Trophoblast cell (in vitro differentiated cells and primary cell): ENCODE measurements around the gene SKP2.

Source experiments
- DNase-seq, 2 donors: peaks; one replicate each; pipeline ENCODE4 v3.0.0-alpha.2; 2016
- H2AFZ ChIP-seq: 2 replicates; pipeline ENCODE4 v1.6.1; 2013; ENCODE audit warnings: low read length, moderate library complexity, mild to moderate bottlenecking; ENCODE audit not compliant: insufficient read depth, poor library complexity
- H2AK5ac ChIP-seq: 2 replicates; pipeline ENCODE4 v1.6.1; 2013; ENCODE audit warnings: mild to moderate bottlenecking, low read length
- H2BK120ac ChIP-seq: 2 replicates; pipeline ENCODE4 v1.6.1; 2013; ENCODE audit warnings: low read length, mild to moderate bottlenecking, moderate library complexity; ENCODE audit not compliant: insufficient read depth, poor library complexity
- H2BK12ac ChIP-seq: 2 replicates; pipeline ENCODE4 v1.6.1; 2013; ENCODE audit warnings: mild to moderate bottlenecking, low read length, moderate library complexity
- H2BK5ac ChIP-seq: 2 replicates; pipeline ENCODE4 v1.6.1; 2013; ENCODE audit warnings: low read length, low read depth, moderate library complexity, mild to moderate bottlenecking; ENCODE audit not compliant: poor library complexity
- H3K14ac ChIP-seq: 2 replicates; pipeline ENCODE4 v1.6.1; 2013; ENCODE audit warnings: mild to moderate bottlenecking, low read length
- H3K18ac ChIP-seq: 2 replicates; pipeline ENCODE4 v1.6.1; 2013; ENCODE audit warnings: mild to moderate bottlenecking, low read length
- H3K23ac ChIP-seq: 2 replicates; pipeline ENCODE4 v1.6.1; 2013; ENCODE audit warnings: low read length
- H3K27ac ChIP-seq: 2 replicates; pipeline ENCODE4 v1.5.1; 2013; ENCODE audit warnings: low read depth, mild to moderate bottlenecking, inconsistent platforms, low read length, moderate library complexity
- H3K27me3 ChIP-seq: 2 replicates; pipeline ENCODE4 v1.6.1; 2013; ENCODE audit warnings: inconsistent platforms, mild to moderate bottlenecking, low read length, moderate library complexity; ENCODE audit not compliant: insufficient read depth
- H3K36me3 ChIP-seq, 2 experiments: 1 replicate in 1 of 2; 2 replicates in 1 of 2; pipeline ENCODE4 v1.6.1; 2013; ENCODE audit warnings: low read length in 2 of 2, mild to moderate bottlenecking in 2 of 2, moderate library complexity in 1 of 2; ENCODE audit not compliant: insufficient read depth in 2 of 2, control insufficient read depth in 1 of 2
- H3K4ac ChIP-seq: 2 replicates; pipeline ENCODE4 v1.6.1; 2013; ENCODE audit warnings: low read depth, mild to moderate bottlenecking, low read length, moderate library complexity
- H3K4me1 ChIP-seq, 2 experiments: 1 replicate in 1 of 2; 2 replicates in 1 of 2; pipeline ENCODE4 v1.6.1; 2013; ENCODE audit warnings: low read length in 2 of 2, mild to moderate bottlenecking in 2 of 2, moderate library complexity in 1 of 2; ENCODE audit not compliant: insufficient read depth in 2 of 2, control insufficient read depth in 1 of 2
- H3K4me2 ChIP-seq: 2 replicates; pipeline ENCODE4 v1.6.1; 2013; ENCODE audit warnings: inconsistent platforms, mild to moderate bottlenecking, low read length, moderate library complexity
- H3K4me3 ChIP-seq: 2 replicates; pipeline ENCODE4 v1.5.1; 2013; ENCODE audit warnings: mild to moderate bottlenecking, low read depth, low read length, inconsistent platforms
- H3K79me1 ChIP-seq: one replicate; pipeline ENCODE4 v1.6.1; 2013; ENCODE audit warnings: low read length
- H3K79me2 ChIP-seq: 2 replicates; pipeline ENCODE4 v1.6.1; 2013; ENCODE audit warnings: low read length, mild to moderate bottlenecking; ENCODE audit not compliant: control insufficient read depth, insufficient read depth, poor library complexity
- H3K9ac ChIP-seq: 2 replicates; pipeline ENCODE4 v1.6.1; 2013; ENCODE audit warnings: mild to moderate bottlenecking, low read length
- H3K9me3 ChIP-seq: 2 replicates; pipeline ENCODE4 v1.6.1; 2013; ENCODE audit warnings: low read depth, mild to moderate bottlenecking, control low read depth, inconsistent platforms, low read length; ENCODE audit not compliant: insufficient read depth
- H4K12ac ChIP-seq: 2 replicates; pipeline ENCODE4 v1.6.1; 2013; ENCODE audit warnings: low read depth, mild to moderate bottlenecking, low read length, moderate library complexity
- H4K8ac ChIP-seq: 2 replicates; pipeline ENCODE4 v1.6.1; 2013; ENCODE audit warnings: low read depth, mild to moderate bottlenecking, low read length, moderate library complexity
- H4K91ac ChIP-seq: one replicate; pipeline ENCODE4 v1.6.1; 2013; ENCODE audit warnings: low read depth, mild to moderate bottlenecking, low read length, moderate library complexity
- WGBS: extraction: QIAGEN DNeasy Blood & Tissue Kit; methylation state at CpG from one replicate; pipeline ENCODE4 v1.1.7; 2013; ENCODE audit warnings: missing lambda C conversion rate; ENCODE audit not compliant: insufficient read length, insufficient coverage; ENCODE audit errors: extremely low coverage; 5-methylcytosine and 5-hydroxymethylcytosine counted together

Gene SKP2

DNA sequence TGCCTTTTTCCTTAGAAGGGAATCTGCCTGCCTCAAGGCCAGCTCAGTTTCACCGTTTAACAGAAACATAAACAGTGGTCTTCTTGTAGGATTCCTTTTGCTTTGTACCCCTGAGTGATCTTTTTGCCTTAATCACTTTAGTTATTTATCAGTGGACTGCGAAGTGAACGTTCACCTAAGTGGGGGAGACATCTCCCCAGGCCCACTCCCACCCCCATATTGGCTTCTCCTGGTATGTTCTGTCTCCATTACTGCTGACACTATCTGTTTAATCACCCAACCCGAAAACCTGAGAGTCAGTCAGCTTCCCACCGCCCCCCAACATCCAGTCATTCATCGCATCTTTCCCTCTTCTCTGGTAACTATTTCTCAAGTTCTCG is 1.4 kb downstream of the SKP2 start:
- peaks cover 33% of the 10 kb centered on the region for H3K79me1 ChIP-seq
- peak overlapping the region; percentile 29 for H2BK5ac ChIP-seq
- peak overlapping the region; percentile 57 for H3K27ac ChIP-seq
- H3K4me1 ChIP-seq: peaks cover 23 to 33% of the 10 kb centered on the region in 2 experiments
- no CpG with 5 or more reads among the region's 7 CpGs for WGBS
- H3K9ac ChIP-seq: peak overlapping the region; percentile 54
- H3K79me2 ChIP-seq: peaks cover 11% of the 10 kb centered on the region
- H3K9me3 ChIP-seq: no peaks in the 10 kb centered on the region
- no peak overlapping the region for H2AK5ac ChIP-seq
- no peak overlapping the region for H4K8ac ChIP-seq
- no peak overlapping the region for H3K18ac ChIP-seq
- H3K4me3 ChIP-seq: peak overlapping the region; percentile 25
- peak overlapping the region; percentile 36 for H2BK120ac ChIP-seq
- H2AFZ ChIP-seq: no peak overlapping the region
- DNase-seq: no peak
- H3K4ac ChIP-seq: peak overlapping the region; percentile 85
- peaks cover 4 to 7% of the 10 kb centered on the region in 2 experiments for H3K36me3 ChIP-seq
- H3K4me2 ChIP-seq: peak overlapping the region; percentile 73
- peak overlapping the region; percentile 5 for H4K12ac ChIP-seq
- no peak overlapping the region for H3K23ac ChIP-seq
- H3K27me3 ChIP-seq: no peaks in the 10 kb centered on the region
- H2BK12ac ChIP-seq: no peak overlapping the region
- H4K91ac ChIP-seq: peak overlapping the region; percentile 83
- H3K14ac ChIP-seq: peak overlapping the region; percentile 17

DNA sequence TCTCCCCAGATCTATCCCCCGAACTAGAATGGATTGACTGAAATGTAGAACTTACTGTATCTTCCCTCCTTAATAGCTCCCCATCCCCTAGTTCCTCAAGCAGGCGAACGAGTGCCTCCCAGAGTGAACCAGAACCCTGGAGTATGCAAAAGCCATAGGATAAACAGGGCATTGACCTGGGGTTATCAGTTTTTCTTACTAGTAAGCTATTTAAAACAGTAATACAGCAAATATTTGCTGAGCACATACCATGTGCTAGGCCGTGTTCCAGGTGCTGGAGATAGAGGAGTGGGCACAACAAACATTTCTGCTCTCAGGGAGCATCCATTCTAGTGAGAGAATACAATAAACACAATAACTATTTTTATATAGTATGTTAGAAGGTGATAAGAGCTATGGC is 1.8 kb downstream of the SKP2 start:
- no peak overlapping the region for H3K9ac ChIP-seq
- H4K12ac ChIP-seq: peak overlapping the region; percentile 36
- H2AFZ ChIP-seq: no peak overlapping the region
- H3K27me3 ChIP-seq: no peaks in the 10 kb centered on the region
- H2AK5ac ChIP-seq: no peak overlapping the region
- H2BK5ac ChIP-seq: peak overlapping the region; percentile 29
- peak overlapping the region; percentile 36 for H2BK120ac ChIP-seq
- DNase-seq: peak in 1 of 2 donors; percentile 65
- peak overlapping the region; percentile 17 for H3K14ac ChIP-seq
- no peak overlapping the region for H2BK12ac ChIP-seq
- H3K18ac ChIP-seq: no peak overlapping the region
- no peak overlapping the region for H3K4me3 ChIP-seq
- no CpG with 5 or more reads among the region's 4 CpGs for WGBS
- H3K4me2 ChIP-seq: peak overlapping the region; percentile 73
- H3K79me1 ChIP-seq: peaks cover 34% of the 10 kb centered on the region
- peak overlapping the region; percentile 57 for H3K27ac ChIP-seq
- H3K4me1 ChIP-seq: peaks cover 24 to 35% of the 10 kb centered on the region in 2 experiments
- peak overlapping the region; percentile 83 for H4K91ac ChIP-seq
- H3K4ac ChIP-seq: peak overlapping the region; percentile 85
- H3K36me3 ChIP-seq: peaks cover 4 to 8% of the 10 kb centered on the region in 2 experiments
- H3K9me3 ChIP-seq: no peaks in the 10 kb centered on the region
- H3K79me2 ChIP-seq: peaks cover 12% of the 10 kb centered on the region
- H3K23ac ChIP-seq: no peak overlapping the region
- H4K8ac ChIP-seq: no peak overlapping the region

DNA sequence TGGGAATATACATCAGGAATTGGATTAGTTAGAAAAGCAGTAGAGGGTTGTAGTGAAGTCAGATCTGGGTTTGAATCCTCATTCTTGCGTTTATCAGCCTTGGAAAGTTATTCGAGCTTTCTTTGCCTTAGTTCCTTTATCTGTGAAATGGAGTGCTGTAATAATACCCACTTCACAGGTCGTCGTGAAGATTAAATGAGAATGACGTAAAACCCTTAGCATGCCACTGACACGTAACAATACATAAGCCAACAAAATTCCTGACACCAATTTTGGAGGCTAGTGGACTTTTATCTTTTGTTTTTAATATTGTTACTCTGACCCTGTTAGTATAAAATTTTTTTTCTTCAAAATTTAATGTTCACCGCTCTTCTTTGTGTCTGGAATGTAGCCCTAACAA is 3.4 kb downstream of the SKP2 start:
- Histone ChIP-seq H3K9me3 (no peaks in the 10 kb centered on the region), H3K4me2 (no peak overlapping the region), H3K79me2 (peaks cover 19% of the 10 kb centered on the region), H2AK5ac (no peak overlapping the region), H3K36me3 (peaks cover 8 to 21% of the 10 kb centered on the region in 2 experiments), H2BK12ac (no peak overlapping the region), H3K4me1 (peaks cover 24 to 38% of the 10 kb centered on the region in 2 experiments), H2BK120ac (no peak overlapping the region), H3K4ac (no peak overlapping the region), H3K27ac (peak overlapping the region; percentile 93), H3K79me1 (peaks cover 34% of the 10 kb centered on the region), H3K14ac (no peak overlapping the region), H3K27me3 (no peaks in the 10 kb centered on the region), H4K91ac (no peak overlapping the region), H2BK5ac (no peak overlapping the region), H4K8ac (no peak overlapping the region), H3K18ac (no peak overlapping the region), H2AFZ (no peak overlapping the region), H3K23ac (no peak overlapping the region), H3K9ac (no peak overlapping the region), H3K4me3 (no peak overlapping the region), H4K12ac (no peak overlapping the region)
- no CpG with 5 or more reads among the region's 7 CpGs for WGBS
- peak in 1 of 2 donors; percentile 91 for DNase-seq

DNA sequence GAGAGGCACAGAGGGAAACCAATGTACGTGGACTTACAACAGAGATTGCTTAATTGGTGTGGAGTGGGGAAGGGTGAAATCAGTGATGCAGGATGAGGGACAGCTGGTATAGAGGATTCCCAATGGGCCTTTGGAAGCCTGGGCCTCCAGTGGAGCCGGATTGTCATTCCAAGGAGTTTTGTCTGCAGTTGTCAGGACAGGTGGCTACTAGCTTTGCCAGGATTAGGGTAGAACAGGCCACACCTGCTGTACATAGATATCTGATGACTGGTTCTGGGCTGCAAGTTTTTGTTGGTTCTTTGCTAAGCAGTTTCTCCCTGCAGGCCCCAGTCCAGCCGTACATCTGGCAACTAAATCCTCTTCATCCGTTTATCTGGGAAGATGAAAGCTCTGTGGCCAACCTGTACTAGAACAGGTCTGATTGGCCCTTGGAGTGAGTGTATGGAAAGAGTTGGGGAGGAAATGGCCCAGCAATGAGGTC is 4.2 kb downstream of the SKP2 start:
- Histone ChIP-seq H3K14ac (no peak overlapping the region), H2AFZ (no peak overlapping the region)

More for the DNA sequence above, 4.2 kb downstream of the SKP2 start:
- no peak overlapping the region for H3K4ac ChIP-seq
- H4K91ac ChIP-seq: no peak overlapping the region
- peaks cover 12 to 25% of the 10 kb centered on the region in 2 experiments for H3K36me3 ChIP-seq
- DNase-seq: peak; percentile 99
- H3K79me2 ChIP-seq: peaks cover 23% of the 10 kb centered on the region
- no peak overlapping the region for H3K4me3 ChIP-seq
- H2BK120ac ChIP-seq: no peak overlapping the region
- no peaks in the 10 kb centered on the region for H3K27me3 ChIP-seq
- H2BK12ac ChIP-seq: no peak overlapping the region
- no peak overlapping the region for H4K12ac ChIP-seq
- H2AK5ac ChIP-seq: no peak overlapping the region
- H3K9me3 ChIP-seq: no peaks in the 10 kb centered on the region
- H3K18ac ChIP-seq: no peak overlapping the region
- H3K4me2 ChIP-seq: peak overlapping the region; percentile 40
- H2BK5ac ChIP-seq: peak overlapping the region; percentile 51
- H4K8ac ChIP-seq: peak overlapping the region; percentile 36
- no peak overlapping the region for H3K9ac ChIP-seq
- H3K79me1 ChIP-seq: peaks cover 38% of the 10 kb centered on the region
- WGBS: no CpG with 5 or more reads among the region's 4 CpGs
- H3K4me1 ChIP-seq: peaks cover 28 to 40% of the 10 kb centered on the region in 2 experiments
- peak overlapping the region; percentile 93 for H3K27ac ChIP-seq
- no peak overlapping the region for H3K23ac ChIP-seq
